NCI-H748 treated with DMSO at 0.1 percent for 48 hours (cell line): ENCODE results near the gene CPXM2.

Experiments used
- DNase-seq: peaks from one replicate; lab custom pipeline; 2025; lab: John Stamatoyannopoulos, UW

The CPXM2 gene

GRCh38 chr10:123797813-123798212 is 93.8 kb downstream of the CPXM2 start:
- no peak for DNase-seq

- DNase-seq: no peak
Observed at GRCh38 chr10:123796736-123797135, 94.9 kb downstream of the CPXM2 start.

GRCh38 chr10:123795846-123796590 is 95.6 kb downstream of the CPXM2 start:
- no peak for DNase-seq

GRCh38 chr10:123795196-123795780 is 96.3 kb downstream of the CPXM2 start:
- DNase-seq: no peak

DNA sequence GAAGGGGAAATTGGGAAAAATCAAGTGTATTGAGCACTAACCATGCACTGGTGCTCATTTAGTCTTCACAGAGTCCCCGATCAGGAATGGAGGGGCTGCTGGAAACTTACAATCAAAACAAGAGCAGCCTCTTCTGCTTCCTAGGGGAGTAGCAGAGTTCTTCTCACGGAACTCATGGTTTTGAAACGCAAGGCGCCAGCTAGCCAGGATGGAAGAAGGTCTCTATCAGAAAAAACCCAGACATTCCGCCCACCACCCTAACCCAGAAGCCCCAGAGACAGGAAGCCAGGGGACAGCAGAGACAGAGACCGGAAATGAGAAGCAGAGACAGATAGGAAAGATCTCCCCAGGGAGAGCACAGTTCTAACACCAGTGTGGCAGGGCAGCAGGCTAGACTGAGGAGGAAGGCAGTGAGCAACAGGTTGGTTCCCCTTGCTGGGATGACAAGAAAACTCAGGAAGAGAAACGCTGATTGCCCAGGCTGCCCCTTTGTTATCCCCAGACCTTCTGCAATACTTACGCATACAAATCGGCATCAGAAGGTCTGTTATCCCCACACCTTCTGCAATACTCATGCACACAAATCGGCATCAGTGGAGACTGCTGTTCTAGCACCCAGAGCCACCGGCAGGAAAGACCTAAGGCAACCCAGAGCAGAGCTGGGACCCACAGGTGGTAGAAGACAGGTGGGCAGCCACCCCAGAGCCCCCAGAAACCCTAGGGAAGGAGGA is 99.2 kb downstream of the CPXM2 start:
- DNase-seq: no peak

GRCh38 chr10:123790132-123790885 is 101.3 kb downstream of the CPXM2 start:
- no peak for DNase-seq

- no peak for DNase-seq
Observed at GRCh38 chr10:123788981-123789380, 102.6 kb downstream of the CPXM2 start.

DNA sequence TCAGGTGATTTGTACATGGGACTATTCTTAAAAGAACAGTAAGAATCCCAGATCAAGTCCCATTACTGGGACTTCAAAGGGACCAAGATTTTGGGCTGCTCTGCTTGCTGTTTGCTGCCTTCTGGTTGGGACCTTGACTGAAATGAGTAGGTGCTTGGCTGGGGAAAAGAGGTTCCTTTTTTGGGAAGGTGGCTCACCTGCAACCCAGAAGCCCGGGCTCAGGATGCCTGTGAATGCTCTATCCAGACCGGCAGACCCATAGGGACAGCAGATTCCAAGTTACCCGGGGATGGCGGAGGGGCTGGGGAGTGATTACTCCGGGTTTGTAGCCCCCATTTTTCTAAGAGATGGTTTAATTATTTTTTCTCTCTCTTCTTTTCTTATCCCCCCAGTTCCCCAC is 104.0 kb downstream of the CPXM2 start:
- no peak for DNase-seq

- DNase-seq: no peak
Observed at GRCh38 chr10:123786896-123787295, 104.7 kb downstream of the CPXM2 start.

- no peak for DNase-seq
Observed at GRCh38 chr10:123786306-123786705, 105.3 kb downstream of the CPXM2 start.

DNA sequence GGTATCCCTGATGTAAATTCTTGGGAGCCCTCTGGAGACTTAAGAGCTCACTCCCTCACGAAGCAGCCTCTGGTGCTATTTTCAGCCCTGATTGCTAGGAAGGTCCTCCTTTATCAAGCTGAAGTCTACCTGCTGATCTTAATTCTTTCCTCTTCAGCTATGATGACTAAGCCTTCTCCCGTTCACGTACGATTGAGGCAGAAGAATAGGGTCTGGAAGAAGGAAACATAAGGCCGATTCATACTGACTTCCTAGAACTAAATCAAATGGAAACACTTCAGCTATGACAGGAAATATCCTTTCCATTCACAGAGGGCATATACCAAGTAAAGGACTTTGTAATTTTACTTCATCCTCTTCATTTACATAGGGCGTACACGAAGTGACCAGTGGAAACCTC is 107.0 kb downstream of the CPXM2 start:
- no peak for DNase-seq

- DNase-seq: no peak
Observed at GRCh38 chr10:123784216-123784615, 107.4 kb downstream of the CPXM2 start.

GRCh38 chr10:123783296-123783695 is 108.3 kb downstream of the CPXM2 start:
- DNase-seq: no peak

- DNase-seq: no peak
Observed at GRCh38 chr10:123782549-123782948, 109.1 kb downstream of the CPXM2 start.

GRCh38 chr10:123781956-123782500 is 109.6 kb downstream of the CPXM2 start:
- DNase-seq: no peak

GRCh38 chr10:123781324-123781900 is 110.2 kb downstream of the CPXM2 start:
- DNase-seq: no peak

- no peak for DNase-seq
Observed at GRCh38 chr10:123778719-123779517, 112.7 kb downstream of the CPXM2 start.

- no peak for DNase-seq
Observed at GRCh38 chr10:123777881-123778280, 113.7 kb downstream of the CPXM2 start.

- DNase-seq: no peak
Observed at GRCh38 chr10:123774132-123774742, 117.4 kb downstream of the CPXM2 start.
